SU-DHL-6 (cell line): ENCODE measurements around the gene SRGAP3.

Experiments used
- H2AFZ ChIP-seq: fragments of 200-600 bp; sonication (generic); 2 replicates; pipeline ENCODE4 v1.6.1; 2014; ENCODE audit warnings: low read depth, mild to moderate bottlenecking, moderate library complexity, mixed read lengths, antibody characterized with exemption, low read length; ENCODE audit not compliant: severe bottlenecking
- H3F3A ChIP-seq: fragments of 200-600 bp; shearing (Covaris generic); 2 replicates; pipeline ENCODE4 v1.6.0; 2016; ENCODE audit warnings: antibody characterized with exemption, mild to moderate bottlenecking; ENCODE audit not compliant: insufficient read depth
- H3K27ac ChIP-seq: fragments of 200-600 bp; sonication (generic); 2 replicates; pipeline ENCODE4 v1.5.1; 2016; ENCODE audit warnings: low read depth, mild to moderate bottlenecking, low read length, moderate library complexity, mixed read lengths
- H3K27me3 ChIP-seq: fragments of 200-600 bp; sonication (generic), shearing (Covaris generic); 2 replicates; pipeline ENCODE4 v1.6.0; 2014; ENCODE audit warnings: mild to moderate bottlenecking, low read length
- H3K36me3 ChIP-seq: fragments of 200-600 bp; sonication (generic); 2 replicates; pipeline ENCODE4 v1.6.1; 2014; ENCODE audit warnings: mild to moderate bottlenecking, low read length, mixed read lengths
- H3K4me2 ChIP-seq: fragments of 300-600, 200-600 bp; shearing (Covaris generic), sonication (generic); 2 replicates; pipeline ENCODE4 v1.6.0; 2014; ENCODE audit warnings: low read length, low read depth, mild to moderate bottlenecking; ENCODE audit not compliant: poor library complexity, severe bottlenecking
- H3K4me3 ChIP-seq: fragments of 200-600 bp; sonication (generic); 2 replicates; pipeline ENCODE4 v1.5.1; 2014; ENCODE audit warnings: antibody characterized with exemption, low read length, mild to moderate bottlenecking, mixed read lengths; ENCODE audit not compliant: insufficient read depth, poor library complexity, severe bottlenecking
- H3K79me2 ChIP-seq: fragments of 200-600 bp; sonication (generic); 2 replicates; pipeline ENCODE4 v1.6.1; 2014; ENCODE audit warnings: mild to moderate bottlenecking, low read length, moderate library complexity; ENCODE audit not compliant: insufficient read depth
- H3K9ac ChIP-seq: fragments of 200-600 bp; sonication (generic); 2 replicates; pipeline ENCODE4 v1.7.0; 2014; ENCODE audit warnings: mild to moderate bottlenecking, low read length
- H3K9me2 ChIP-seq: fragments of 200-600 bp; sonication (generic); replicated peaks from 2 replicates; pipeline ENCODE4 v1.6.1; 2014; ENCODE audit warnings: low read length; ENCODE audit not compliant: insufficient read depth
- H3K9me3 ChIP-seq: fragments of 200-600 bp; sonication (generic); 2 replicates; pipeline ENCODE4 v1.6.1; 2014; ENCODE audit warnings: low read length, mixed read lengths; ENCODE audit not compliant: insufficient read depth
- H4K20me1 ChIP-seq: fragments of 200-600 bp; sonication (generic); 2 replicates; pipeline ENCODE4 v1.6.1; 2014; ENCODE audit warnings: low read depth, mild to moderate bottlenecking, antibody characterized with exemption, low read length, moderate library complexity, mixed read lengths
- EZH2phosphoT487 ChIP-seq: fragments of 200-600 bp; sonication (generic), shearing (Covaris generic); conservative IDR thresholded peaks from 2 replicates; pipeline ENCODE4 v1.6.1; 2018; ENCODE audit warnings: mild to moderate bottlenecking, antibody characterized with exemption, low read length, moderate library complexity, mixed read lengths
- TF ChIP-seq, protein P1 (sequence below): fragments of 200-600 bp; sonication (generic); IDR thresholded peaks from one replicate; pipeline ENCODE4 v1.5.1; 2017; ENCODE audit warnings: antibody characterized with exemption, mild to moderate bottlenecking, low read length, moderate library complexity; ENCODE audit not compliant: insufficient read depth, poor library complexity, severe bottlenecking

The SRGAP3 gene

GRCh38 chr3:9111417-9111816 is 138.0 kb downstream of the SRGAP3 start:
- Histone ChIP-seq H4K20me1 (no peaks in the 10 kb centered on the region), H3K4me2 (no peak overlapping the region), H3K4me3 (no peak overlapping the region), H3K9ac (no peak overlapping the region), H3K27ac (no peak overlapping the region), H3F3A (no peaks in the 10 kb centered on the region), H3K79me2 (no peaks in the 10 kb centered on the region), H3K9me3 (no peaks in the 10 kb centered on the region), H3K36me3 (no peaks in the 10 kb centered on the region), H2AFZ (no peak overlapping the region), H3K27me3 (no peaks in the 10 kb centered on the region), H3K9me2 (no peaks in the 10 kb centered on the region)
- no peak for TF ChIP-seq EZH2phosphoT487
- TF ChIP-seq, protein P1, sequence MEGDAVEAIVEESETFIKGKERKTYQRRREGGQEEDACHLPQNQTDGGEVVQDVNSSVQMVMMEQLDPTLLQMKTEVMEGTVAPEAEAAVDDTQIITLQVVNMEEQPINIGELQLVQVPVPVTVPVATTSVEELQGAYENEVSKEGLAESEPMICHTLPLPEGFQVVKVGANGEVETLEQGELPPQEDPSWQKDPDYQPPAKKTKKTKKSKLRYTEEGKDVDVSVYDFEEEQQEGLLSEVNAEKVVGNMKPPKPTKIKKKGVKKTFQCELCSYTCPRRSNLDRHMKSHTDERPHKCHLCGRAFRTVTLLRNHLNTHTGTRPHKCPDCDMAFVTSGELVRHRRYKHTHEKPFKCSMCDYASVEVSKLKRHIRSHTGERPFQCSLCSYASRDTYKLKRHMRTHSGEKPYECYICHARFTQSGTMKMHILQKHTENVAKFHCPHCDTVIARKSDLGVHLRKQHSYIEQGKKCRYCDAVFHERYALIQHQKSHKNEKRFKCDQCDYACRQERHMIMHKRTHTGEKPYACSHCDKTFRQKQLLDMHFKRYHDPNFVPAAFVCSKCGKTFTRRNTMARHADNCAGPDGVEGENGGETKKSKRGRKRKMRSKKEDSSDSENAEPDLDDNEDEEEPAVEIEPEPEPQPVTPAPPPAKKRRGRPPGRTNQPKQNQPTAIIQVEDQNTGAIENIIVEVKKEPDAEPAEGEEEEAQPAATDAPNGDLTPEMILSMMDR = no peak

- Histone ChIP-seq H3K9ac (no peak overlapping the region), H3K36me3 (no peaks in the 10 kb centered on the region), H3K27me3 (no peaks in the 10 kb centered on the region), H3F3A (no peaks in the 10 kb centered on the region), H2AFZ (no peak overlapping the region), H3K4me2 (no peak overlapping the region), H3K9me2 (no peaks in the 10 kb centered on the region), H3K79me2 (no peaks in the 10 kb centered on the region), H3K4me3 (no peak overlapping the region), H3K27ac (no peak overlapping the region), H4K20me1 (no peaks in the 10 kb centered on the region), H3K9me3 (no peaks in the 10 kb centered on the region)
- no peak for TF ChIP-seq EZH2phosphoT487
- TF ChIP-seq, protein P1 = no peak
Observed at GRCh38 chr3:9110802-9111201, 138.6 kb downstream of the SRGAP3 start.

DNA sequence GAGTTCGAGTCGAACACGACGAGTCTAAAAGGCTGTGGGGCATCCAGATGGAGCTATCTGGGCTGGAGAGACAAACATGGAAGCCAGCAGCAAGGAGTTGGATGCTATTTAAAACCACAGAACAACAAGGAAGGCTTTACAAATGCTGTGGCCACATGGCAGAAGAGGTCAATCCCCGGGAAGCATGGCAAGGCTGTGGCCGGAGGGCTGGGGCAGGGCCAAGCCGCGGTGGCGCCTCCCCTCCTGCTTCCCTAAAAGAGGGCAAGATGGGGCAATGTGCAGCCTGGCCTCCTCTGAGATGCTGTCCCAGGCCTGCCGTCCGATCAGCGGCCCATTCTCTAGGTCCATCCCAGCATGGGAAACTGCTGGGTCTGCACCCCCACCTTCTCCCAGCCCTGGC is 139.1 kb downstream of the SRGAP3 start:
- H3K36me3 ChIP-seq = no peaks in the 10 kb centered on the region
- H3K4me3 ChIP-seq = no peak overlapping the region
- no peaks in the 10 kb centered on the region for H3K9me2 ChIP-seq
- H4K20me1 ChIP-seq = no peaks in the 10 kb centered on the region
- no peak overlapping the region for H3K27ac ChIP-seq
- no peaks in the 10 kb centered on the region for H3K9me3 ChIP-seq
- no peak for TF ChIP-seq EZH2phosphoT487
- TF ChIP-seq, protein P1 = no peak
- H2AFZ ChIP-seq = no peak overlapping the region
- H3K27me3 ChIP-seq = no peaks in the 10 kb centered on the region
- no peaks in the 10 kb centered on the region for H3F3A ChIP-seq
- no peaks in the 10 kb centered on the region for H3K79me2 ChIP-seq
- H3K4me2 ChIP-seq = no peak overlapping the region
- H3K9ac ChIP-seq = no peak overlapping the region

GRCh38 chr3:9109568-9109914 is 139.9 kb downstream of the SRGAP3 start:
- Histone ChIP-seq H3K9me2 (no peaks in the 10 kb centered on the region), H4K20me1 (no peaks in the 10 kb centered on the region), H3K27ac (no peak overlapping the region), H2AFZ (no peak overlapping the region), H3F3A (no peaks in the 10 kb centered on the region), H3K27me3 (no peaks in the 10 kb centered on the region), H3K9ac (no peak overlapping the region), H3K4me3 (no peak overlapping the region), H3K36me3 (no peaks in the 10 kb centered on the region), H3K9me3 (no peaks in the 10 kb centered on the region), H3K4me2 (no peak overlapping the region), H3K79me2 (no peaks in the 10 kb centered on the region)
- no peak for TF ChIP-seq EZH2phosphoT487
- TF ChIP-seq, protein P1 = no peak
